NCI-H1417 treated with DMSO at 0.1 percent for 48 hours (cell line): Measurements from ENCODE around the gene FAM216A.
"Not testable (repeated sequence)": the region's sequence is repeated elsewhere in the genome, so short reads cannot be mapped to it uniquely, and the experiment has no call there.

Experiments
- DNase-seq: peaks from one replicate; lab custom pipeline; 2025; lab: John Stamatoyannopoulos, UW

Gene FAM216A

DNA sequence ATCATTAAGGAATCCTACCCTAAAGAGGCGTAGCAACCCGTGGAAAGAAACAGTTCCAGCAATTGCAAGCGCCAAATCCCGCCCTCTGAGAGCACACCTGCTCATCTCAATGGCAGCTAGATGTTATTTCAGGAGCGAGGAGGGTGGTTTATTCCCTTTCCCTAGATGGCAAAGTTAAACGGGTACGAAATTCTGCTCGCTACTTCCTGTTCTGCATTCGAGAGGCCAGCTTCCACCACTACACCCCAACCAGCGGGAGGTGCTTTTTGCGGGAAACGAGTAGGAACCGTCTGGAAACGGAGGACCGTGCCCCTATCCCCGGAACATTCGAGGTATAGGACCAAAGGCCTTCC, 32.7 kb downstream of the FAM216A start:
- no peak for DNase-seq

DNA sequence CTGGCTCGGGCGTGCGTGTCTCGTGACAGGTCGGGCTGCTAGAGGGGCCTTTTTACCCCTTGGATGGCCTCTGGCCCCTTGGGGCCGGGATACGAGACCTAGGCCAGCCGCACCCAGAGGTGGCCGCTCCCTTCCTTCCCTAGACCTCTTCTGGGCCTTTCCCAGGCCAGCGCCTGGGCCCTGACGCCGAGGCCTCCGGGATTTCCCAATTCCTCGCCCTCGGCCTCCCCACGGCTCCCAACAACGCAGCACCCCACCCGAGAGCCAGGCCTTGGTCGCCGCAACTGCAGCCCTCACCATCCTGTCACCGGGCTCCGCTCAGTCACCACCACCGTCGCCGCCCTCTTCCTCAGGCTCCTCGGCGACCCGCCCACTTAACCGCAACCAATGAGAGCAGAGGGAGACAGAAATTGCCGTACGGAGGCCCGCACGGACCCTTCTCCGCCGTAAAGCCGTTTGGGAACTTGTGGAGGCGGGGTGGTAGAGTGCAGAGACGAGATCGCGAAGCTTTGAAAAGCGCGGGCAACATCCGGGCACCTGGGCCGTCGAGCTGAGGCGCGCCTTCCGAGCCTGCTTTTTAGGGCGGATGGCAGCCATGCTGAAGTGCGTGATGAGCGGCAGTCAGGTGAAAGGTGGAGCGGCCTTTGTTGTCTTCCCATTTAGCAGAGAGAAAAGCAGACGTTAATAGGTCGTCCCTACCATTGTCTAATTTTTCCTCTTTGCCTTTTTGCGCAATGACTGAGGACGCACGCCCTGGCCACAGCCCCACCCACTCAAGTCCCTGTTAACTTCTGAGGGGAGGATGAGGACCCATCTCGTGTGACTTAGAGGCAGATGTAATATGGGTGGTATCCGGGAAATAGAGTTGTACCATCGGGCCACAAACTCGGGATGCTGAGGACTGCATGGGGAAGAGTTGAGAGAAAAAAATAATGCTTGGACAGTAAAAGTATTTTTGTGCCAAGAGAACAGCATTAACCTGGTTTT, 33.4 kb downstream of the FAM216A start, which contains the start of the genes RAD9B and VPS29:
TSS of gene RAD9B (plus strand) at position 580 of the 987 bp plus-strand sequence. CDS start at position 587, 7 bp downstream.
TSS of gene VPS29 (minus strand) at position 360 of the 987 bp plus-strand sequence. CDS start at position 300, 60 bp downstream.
- DNase-seq: peak; percentile 99

DNA sequence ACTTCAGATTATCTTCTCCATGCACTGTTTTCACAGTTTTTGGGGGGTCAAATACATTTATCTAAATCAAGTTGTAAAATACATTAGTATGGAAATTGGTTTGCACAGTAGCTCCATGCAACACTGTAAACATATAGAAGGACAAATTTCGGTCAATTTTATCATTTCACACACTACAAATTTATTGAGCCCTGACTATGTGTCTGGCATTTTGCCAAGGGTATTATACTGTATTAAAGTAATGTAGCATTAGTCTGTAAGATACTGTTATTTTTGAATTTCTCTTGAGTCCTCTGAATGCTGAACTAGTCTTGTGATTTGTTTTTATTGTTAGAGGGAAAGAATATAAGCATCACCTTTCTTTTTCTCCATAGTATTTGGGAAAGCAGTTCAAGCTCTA, 34.8 kb downstream of the FAM216A start:
- no peak for DNase-seq

DNA sequence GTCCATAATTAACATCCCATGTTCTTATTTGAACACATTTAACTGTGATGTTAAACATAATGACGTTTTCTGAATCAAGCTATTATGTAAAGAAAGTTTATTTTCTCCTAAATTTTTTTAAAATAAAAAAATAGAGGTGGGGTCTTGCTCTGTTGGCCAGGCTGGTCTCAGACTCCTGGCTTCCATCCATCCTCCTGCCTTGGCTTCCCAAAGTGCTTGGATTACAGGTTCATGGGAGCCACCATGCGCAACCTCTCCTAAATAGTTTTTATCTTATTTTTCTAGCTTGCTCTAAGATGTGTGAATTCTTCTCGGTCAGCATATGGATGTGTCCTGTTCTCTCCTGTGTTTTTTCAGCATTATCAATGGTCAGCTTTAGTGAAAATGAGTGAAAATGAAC, 36.7 kb downstream of the FAM216A start:
- DNase-seq: no peak

DNA sequence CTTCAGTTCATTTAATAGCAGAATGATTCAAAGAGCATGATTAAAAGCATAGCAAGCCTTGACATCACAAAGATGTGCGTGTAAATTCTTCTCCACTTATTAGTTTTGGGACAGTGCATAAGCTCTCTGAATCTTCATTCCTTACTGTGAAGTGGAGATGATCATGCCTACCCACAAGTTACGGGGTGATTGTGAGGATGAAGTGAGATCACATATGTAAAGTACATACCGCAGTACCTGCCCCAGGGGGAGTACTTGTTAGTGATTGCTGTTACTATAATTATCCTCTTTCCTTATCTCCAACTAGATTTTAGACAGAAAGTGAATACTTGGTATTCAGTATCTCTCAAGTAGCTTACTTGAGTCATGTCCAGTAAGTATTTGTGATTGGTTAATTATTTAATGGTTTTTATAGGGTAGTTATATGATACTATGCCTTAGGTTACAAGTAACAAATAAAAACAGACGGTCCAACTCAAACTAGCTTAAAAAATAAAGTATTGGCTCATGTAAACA, 39.5 kb downstream of the FAM216A start:
- no peak for DNase-seq

DNA sequence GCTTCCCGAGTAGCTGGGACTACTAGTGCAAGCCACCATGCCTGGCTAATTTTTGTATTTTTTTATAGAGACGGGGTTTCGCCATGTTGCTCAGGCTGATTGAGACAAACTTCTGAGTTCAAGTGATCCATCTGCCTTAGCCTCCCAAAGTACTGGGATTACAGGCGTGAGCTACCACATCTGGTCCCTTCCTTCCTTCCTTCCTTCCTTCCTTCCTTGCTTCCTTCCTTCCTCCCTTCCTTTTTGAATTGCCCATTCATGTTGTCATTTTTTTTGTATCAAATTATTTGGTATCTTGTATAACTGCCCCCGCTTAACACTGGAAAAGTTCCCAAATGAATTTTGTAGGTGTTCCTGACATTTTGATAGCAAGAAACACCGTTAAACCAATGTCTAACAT, 45.2 kb downstream of the FAM216A start:
- DNase-seq: no peak

DNA sequence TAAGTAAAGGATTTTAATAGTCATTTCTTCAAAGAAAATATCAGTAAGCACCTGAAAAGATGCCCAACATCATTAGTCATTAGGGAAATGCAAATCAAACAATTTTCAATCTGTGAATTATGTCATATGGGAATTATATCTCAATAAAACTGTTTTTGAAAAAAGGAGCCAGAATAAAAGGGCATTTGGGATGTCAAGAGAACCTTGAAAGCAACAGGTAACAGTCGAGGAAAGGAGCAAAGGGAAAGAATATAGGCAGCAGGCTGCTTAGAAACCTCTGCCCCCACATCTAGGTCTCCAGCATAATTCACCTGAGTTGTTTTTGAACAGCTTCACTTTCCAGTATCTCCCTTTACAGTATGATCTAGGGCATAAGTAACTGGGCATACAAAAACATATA, 45.7 kb downstream of the FAM216A start:
- DNase-seq: no peak

DNA sequence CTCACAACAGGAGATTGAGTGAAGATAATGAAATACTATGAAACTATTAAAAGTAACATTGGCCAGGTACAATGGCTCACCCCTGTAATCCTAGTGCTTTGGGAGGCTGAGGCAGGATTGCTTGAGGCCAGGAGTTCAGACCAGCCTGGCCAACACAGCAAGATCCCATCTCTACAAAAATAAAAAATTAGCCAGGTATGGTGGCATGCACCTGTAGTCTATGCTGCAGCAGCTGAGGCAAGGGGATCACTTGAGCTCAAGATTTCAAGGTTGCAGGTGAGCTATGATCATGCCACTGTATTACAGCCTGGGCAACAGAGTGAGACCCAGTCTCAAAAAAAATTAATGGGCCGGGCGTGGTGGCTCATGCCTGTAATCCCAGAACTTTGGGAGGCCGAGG, 48.4 kb downstream of the FAM216A start:
- DNase-seq: no peak

DNA sequence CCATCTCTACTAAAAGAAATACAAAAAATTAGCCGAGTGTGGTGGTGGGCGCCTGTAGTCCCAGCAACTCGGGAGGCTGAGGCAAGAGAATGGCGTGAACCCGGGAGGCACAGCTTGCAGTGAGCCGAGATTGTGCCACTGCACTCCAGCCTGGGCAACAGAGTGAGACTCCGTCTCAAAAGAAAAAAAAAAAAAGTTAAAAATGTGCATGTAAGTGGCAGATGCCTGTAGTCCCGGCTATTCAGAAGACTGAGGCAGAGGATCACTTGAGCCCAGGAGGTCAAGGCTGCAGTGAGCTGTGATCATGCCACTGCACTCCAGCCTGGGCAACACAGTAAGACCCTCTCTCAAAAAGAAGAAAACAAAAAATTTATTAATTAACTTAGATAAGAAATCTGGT, 49.4 kb downstream of the FAM216A start:
- not testable (repeated sequence) for DNase-seq

DNA sequence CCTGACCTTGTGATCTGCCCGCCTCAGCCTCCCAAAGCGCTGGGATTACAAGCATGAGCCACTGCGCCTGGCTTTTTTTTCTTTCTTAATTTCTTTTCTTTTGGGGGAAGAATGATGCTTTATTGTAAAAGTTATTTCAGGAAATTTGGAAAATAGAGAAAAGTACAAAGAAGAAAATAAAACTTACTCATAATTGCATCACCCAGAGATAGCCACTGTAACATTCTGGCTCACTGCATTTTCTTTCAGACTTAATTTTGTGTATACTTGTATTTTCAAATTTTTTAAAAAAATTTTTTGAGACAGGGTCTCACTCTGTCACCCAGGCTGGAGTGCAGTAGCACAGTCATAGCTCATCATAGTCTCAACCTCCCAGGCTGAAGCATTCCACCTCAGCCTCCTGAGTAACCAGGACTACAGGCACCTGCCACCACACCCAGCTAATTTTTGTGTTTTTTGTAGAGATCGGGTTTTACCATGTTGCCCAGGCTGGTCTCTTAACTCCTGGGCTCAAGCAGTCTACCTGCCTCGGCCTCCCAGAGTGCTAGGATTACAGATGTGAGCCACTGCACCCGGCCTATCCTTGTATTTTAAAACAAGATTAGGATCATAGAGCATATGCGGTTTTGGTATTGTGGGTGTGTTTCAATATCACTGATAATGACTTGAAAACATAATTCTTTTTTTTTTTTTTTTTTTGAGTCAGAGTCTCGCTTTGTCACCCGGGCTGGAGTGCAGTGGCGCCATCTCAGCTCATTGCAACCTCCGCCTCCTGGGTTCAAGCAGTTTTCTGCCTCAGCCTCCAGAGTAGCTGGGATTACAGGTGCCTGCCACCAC, 52.4 kb downstream of the FAM216A start:
- DNase-seq: not testable (repeated sequence)

DNA sequence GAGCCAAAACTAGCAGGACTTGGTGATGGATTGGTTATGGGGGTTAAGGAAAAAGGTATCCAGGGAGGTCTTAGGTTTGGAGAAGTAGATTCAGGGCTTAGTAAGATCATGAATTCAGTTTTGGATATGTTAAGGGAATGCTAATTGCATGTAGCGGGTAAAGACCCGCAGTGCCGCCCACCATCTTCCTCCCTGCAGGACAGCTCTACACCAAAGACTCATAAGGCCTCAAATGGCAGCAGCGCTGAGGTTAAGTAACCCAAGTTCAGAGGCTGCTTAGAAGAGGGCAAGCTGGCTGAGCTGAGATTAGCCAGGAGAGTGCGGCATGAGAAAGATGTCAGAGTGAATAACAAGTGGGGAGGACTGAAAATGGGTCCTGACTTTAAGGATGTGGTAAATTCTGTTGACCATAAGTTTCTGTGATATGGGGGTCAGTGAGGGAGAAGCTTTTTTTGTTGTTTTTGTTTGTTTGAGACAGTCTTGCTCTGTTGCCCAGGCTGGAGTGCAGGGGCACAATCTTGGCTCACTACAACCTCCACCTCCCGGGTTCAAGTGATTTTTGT, 59.7 kb downstream of the FAM216A start:
- no peak for DNase-seq

DNA sequence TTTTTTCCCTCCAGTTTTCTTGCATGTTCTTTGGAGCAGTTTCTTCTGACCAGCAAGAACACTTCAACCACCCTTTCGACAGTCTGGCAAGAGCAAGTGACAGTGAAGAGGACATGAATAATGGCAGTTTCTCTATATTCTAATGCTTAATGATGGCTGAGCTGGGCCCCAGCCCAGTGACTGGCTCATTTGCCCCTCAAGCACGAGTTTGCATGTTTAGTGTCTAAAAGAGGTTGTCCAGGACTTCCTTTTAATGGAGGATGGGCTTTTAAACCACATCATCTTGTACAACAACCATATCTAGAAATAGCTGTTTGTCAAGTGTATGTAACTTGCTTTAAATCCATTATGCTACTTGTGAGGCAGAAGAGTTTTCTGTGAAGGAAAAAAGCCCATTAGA, 61.9 kb downstream of the FAM216A start:
- no peak for DNase-seq

DNA sequence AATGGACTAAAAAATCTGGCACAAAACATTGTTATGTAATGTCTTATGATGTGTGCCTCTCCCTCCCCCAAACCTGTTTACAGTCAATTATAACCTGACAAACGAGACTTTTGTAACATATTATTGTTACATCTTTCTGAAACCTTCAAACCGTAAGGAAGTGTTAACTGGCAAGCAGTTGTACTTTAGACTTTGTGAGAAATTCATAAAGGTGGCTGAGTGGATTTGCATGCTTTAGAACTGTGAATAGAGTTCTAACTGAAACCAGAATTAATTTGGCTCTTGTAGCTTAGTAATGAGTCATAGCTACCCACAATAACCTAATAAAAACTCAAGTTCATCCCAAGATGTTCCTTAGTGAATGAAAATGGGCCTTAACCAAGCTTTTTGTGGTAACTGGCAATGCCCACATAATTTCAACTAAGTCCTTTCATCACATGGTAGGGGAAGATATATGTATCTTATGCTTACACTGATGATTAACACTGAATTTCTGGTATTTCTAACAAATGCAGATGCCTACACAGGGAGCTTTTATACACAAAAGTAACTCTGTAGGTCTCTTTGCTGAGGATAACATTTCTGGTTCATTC, 63.2 kb downstream of the FAM216A start:
- DNase-seq: no peak

DNA sequence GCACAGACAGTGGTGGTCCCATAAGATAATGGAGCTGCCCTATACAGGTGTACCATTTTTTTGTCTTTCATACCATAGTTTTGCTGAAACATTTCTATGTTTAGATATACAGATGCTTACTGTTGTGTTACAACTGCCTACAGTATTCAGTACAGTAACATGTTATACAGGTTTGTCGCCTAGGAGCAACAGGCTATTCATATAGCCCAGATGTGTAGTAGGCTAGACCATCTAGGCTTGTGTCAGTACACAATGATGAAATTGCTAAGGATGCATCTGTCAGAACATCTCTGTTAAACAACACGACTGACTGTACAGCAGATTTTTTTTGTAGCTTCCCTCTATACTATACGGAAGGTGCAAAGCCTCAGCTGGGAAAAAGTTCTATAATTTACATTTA, 64.0 kb downstream of the FAM216A start:
- DNase-seq: no peak

DNA sequence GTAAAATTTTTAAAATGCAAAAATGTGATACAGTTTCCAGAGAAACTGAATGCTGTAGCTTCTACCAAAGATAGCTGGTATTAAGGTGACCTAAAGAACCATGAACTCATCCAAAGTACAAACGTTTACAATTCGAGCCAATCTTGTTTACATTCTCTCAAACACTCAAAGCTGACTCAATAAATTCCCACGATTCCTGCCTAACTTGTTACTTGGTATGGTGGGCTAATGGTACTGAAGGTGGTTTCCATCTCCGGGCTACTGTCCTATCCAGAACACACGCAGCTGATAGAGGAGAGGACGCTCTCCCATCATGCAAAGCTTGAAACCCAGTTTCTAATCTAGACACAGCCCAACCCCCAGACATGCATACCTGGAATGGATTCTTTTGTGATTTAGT, 65.0 kb downstream of the FAM216A start:
- DNase-seq: no peak

DNA sequence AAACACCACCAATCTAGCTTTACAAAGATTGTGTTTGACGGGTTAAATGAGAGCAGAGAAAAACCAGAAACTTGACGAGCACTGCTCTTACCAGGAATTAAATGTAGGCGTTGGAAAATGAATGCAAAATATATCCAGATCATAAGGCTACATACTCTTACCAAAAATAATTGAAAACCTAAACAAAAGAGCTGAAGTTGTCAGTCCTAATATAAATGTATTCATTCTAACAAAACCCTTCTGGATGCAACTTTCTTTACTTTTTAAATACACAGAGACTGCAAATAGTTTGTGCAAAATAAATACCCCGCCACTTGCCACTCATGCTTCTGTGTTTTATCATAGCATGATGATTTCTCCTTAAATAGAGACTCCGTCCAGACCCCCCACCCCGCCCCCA, 66.2 kb downstream of the FAM216A start:
- no peak for DNase-seq

DNA sequence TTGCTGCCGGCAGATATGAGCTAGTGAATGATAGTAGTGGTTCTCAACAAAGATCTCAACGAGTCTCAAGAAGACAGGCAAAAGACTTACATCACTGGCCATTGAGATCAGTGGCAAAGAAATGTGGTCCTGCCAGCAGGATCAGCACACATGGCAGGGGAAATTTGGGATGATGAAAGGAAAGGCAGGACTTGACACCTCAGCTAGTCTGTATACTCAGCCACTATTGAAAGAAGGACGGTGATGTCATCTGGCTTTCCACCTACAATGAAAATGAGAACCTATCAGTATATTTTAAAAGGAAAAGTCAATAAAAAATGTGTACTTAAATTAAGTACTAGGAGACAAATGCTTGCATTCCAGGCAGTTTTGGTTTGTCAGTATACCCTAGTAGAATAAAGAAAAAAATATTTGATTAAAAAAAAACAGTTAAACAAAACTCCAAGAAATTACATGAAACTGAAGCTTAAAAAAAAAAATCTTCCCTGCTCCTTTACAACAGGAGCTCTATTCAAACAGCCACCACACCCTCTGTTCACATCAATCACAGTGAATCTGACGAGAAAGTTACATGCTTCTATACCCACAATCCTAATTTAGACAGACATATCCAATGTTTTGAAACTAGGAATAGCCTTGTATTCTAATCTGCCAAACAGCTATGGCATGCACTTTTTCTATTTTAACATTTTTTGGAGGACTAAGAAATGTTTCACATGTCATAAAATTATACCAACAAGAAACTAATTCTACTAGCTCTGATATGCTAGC, 68.4 kb downstream of the FAM216A start:
- DNase-seq: no peak

DNA sequence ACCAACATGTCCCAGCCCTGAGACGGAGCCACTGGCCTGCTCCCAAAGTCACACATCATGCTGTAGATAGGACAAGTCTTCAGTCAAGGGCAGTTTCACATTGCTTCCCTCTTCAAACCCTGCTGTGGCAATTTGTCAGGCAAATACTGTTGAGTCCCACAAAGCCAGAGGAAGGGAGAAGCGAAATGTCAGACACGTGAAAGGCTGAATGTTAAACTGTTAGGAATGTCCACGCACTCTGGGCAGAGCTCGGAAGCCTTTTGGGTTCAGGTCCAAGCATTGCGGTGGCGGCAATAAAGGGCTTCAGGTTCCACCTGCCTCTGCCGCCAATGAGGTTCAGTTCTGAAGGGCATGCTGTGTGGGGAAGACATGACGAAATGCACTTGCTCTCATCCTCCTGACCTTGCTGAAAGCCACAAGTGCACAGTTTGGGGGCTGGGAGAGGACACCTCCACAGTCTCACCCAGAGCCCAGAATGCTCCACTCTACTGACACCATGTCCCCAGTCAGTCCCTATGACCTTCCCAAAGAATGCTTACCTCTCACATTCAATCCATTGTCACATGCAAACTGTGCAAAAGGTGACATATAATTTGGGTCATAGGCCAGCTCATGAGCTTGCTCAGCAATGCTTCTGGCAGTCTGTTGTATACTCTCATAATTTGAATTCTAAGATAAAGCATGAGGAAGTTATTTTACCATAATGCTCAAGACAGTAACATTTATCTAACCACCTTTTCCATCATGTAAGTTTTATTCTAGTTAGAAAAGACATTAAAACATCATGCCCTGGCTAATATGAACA, 69.2 kb downstream of the FAM216A start:
- DNase-seq: no peak

DNA sequence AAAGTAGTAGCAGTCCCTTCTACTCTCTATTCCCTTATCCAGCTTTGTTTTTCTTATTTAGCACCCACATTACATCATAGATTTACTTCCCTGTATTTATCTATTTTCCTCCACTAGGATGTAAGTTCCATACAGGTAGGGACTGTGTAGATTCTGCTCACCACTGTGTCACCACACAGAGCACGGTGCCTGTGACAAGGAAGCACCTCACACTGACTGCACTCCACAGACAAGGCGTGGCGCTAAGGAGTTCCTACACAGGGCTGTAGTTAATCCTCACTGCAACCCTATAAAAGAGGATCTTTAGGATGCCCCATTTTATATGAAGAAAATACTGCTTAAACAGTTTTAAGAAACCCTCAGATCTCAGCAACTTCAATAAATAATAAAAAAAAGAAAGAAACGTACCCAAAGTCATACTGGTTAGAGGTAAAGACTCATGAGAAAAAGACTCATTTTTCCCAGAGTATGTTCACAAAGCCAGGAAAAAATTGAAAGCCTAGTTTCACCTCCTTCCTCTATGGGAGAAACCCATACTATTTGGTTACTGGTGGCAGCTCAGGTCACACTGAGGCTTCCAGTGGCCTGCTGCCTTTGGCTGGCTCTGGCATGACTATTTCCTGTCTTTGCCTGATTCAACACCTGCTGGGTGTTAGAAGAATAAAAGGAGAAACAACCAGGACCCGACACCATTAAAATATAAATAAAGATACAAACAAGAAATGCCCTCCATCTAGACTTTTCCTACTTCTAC, 70.4 kb downstream of the FAM216A start:
- no peak for DNase-seq
